Left forelimb (tissue), 1 donor: ENCODE data around the gene FRMPD2.
"Not testable (repeated sequence)": the region's sequence is repeated elsewhere in the genome, so short reads cannot be mapped to it uniquely, and the experiment has no call there.

ENCODE experiments used
- DNase-seq: peaks from one replicate; pipeline ENCODE4 v3.0.0-alpha.2; 2018; ENCODE audit warnings: low spot score

FRMPD2 gene

DNA sequence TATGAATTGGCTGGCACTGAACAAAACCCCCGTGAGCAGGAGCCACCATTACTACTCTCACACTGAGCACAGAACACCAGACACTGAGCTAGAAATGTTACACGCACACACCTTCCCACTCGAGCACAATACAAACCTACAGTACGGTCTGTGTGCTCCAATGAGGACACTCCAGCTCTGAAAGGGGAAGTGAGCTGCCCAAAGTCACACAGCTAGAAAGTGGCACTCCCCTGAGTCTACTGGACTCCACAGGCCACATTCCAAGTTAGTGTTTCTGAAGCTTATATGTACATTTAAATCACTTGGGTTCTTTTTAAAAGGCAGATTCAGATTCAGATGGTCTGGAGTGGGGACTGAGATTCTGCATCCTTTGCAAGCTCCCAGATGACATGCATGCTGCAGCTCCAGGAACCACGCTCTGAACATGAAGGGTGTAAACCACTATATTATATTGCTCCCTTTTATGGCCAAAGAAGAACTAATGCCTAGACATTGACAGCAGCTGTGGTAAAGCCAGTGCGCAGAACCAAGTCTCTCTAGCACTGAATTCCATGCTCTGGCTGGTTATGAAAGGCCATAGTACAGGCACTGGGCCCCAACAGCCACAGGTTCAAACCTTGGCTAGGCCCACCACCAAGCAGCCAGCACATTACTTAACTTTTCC, 77.1 kb downstream of the FRMPD2 start:
- no peak for DNase-seq

DNA sequence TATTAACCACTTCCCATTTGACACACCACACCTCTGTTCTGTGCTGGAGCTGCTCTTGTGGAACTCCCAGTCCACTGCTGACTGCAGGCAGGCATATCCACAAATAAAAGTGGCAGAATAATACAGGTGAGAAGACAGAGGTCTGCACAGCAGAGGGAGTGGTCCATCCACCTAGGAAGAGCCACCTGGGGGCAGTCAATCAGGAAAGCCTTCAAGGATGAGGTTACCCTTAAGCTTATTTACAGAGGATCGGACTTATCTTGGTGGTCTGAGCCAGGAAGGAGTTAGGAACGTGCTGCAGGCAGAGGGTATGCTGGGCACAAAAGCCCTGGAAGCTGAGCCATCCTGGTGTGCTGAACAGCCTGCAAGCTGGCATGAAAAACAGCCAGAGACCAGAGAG, 78.7 kb downstream of the FRMPD2 start:
- no peak for DNase-seq

DNA sequence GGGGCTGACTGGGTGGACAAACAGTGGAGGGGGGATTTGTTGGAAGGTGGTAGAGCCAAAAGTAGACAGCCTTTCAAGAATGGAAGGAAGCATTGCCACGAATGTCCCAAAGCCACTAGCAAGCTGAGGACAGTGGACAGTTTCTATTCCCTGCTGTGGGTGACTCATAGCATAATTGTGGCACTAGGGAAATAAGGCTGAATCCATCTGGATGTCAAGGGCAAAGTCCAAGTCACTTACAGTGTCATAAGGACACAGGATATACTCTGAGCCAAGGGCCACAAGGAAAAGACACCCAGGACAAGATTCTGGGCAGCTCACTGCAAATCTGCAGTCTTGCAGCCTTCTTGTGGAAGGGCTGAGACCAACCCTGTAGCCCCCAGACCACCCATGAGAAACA, 79.7 kb downstream of the FRMPD2 start:
- no peak for DNase-seq

GRCh38 chr10:48193556-48193955, 80.9 kb downstream of the FRMPD2 start:
- no peak for DNase-seq

- no peak for DNase-seq
Measured at GRCh38 chr10:48192881-48193450, 81.5 kb downstream of the FRMPD2 start.

DNA sequence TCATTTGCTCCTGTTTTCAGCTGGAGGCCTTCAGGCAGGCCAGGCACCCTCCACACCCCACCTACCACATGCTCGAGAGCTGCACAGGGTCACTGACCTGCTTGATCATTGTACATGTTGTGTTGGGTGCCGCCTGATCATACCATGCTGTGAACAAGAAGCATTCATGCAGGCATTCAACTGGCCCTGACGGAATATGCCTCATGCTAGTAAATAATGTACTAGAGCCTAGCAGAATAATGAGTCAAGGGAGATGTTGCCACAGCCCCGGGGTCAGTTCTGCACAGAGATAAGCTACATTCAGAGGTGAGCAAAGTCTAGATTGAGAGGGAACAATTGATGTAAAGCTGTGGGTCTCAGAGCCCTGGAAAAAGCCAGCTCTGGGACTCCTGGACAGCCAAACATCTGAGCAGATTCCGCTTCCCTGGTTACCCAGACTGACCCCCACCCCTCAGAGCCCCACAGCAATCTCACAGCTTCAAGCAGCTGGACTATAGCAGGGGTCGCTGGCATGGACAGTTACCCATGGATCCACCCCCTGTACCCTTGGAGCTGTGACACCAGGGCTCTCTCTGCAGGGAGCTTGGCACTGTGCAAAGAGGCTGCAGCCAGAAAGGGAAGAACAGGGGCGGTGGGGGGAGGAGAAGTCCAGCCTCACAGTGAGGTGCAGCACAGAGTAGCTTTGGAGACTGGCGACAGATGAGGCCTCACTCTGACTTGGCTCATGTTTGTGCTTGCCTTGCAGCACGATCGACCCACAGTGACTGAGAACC, 86.6 kb downstream of the FRMPD2 start:
- no peak for DNase-seq

DNA sequence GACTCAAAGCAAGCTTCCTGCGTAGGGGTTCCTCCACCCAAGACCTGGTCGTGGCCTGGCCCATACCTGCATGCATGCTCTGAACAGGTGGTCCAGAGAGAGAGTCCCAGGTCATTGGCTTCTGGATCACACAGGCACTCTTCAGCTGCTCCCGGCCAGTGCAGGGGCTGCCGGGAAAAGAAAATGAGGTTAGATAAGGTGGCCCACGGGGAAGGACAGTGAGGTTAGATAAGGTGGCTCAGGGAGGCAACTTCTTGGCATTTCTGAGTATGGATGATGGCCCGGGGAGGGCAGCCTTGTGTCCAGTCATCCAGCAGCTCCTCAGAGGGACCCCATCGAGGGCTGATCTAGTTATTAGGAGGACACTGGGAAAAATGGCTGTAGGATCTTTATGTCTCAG, 87.4 kb downstream of the FRMPD2 start:
- no peak for DNase-seq

DNA sequence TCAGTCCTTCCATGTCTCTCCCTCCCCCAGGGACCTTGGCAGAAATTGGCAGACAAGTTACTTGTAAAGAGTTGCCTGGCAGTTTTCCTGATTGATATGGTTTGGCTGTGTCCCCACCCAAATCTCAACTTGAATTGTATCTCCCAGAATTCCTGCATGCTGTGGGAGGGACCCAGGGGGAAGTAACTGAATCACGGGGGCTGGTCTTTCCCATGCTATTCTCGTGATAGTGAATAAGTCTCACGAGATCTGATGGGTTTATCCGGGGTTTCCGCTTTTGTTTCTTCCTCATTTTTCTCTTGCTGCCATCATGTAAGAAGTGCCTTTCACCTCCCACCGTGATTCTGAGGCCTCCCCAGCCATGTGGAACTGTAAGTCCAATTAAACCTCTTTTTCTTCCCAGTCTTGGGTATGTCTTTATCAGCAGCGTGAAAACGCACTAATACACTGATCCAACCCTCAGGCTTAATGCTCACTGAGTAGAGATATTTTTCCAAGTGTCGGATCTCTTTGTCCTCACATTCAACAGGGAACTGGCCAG, 88.2 kb downstream of the FRMPD2 start:
- not testable (repeated sequence) for DNase-seq

- no peak for DNase-seq
Measured at GRCh38 chr10:48184224-48184623, 90.3 kb downstream of the FRMPD2 start.

GRCh38 chr10:48172715-48173114, 101.8 kb downstream of the FRMPD2 start:
- DNase-seq: not testable (repeated sequence)

GRCh38 chr10:48160670-48161069, 113.8 kb downstream of the FRMPD2 start:
- not testable (repeated sequence) for DNase-seq

DNA sequence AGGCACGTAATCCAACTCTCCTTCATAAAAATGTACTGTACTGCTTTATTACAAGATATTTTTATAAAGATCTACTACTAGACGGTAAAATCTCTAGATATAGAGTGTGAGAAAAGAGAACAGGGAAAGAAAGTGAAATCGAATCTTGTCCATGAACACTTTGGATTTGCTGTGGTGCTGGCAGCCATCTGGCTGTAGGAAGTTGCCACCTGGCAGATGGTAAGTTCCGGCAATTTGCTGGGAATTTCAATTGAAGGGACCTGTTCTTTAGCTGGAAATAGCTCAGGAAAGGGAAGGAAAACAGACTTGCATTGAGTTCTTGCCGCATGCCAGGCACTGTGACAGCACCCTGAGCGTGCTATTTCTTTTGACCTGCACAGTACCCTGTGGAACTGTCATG, 114.3 kb downstream of the FRMPD2 start:
- DNase-seq: not testable (repeated sequence)

DNA sequence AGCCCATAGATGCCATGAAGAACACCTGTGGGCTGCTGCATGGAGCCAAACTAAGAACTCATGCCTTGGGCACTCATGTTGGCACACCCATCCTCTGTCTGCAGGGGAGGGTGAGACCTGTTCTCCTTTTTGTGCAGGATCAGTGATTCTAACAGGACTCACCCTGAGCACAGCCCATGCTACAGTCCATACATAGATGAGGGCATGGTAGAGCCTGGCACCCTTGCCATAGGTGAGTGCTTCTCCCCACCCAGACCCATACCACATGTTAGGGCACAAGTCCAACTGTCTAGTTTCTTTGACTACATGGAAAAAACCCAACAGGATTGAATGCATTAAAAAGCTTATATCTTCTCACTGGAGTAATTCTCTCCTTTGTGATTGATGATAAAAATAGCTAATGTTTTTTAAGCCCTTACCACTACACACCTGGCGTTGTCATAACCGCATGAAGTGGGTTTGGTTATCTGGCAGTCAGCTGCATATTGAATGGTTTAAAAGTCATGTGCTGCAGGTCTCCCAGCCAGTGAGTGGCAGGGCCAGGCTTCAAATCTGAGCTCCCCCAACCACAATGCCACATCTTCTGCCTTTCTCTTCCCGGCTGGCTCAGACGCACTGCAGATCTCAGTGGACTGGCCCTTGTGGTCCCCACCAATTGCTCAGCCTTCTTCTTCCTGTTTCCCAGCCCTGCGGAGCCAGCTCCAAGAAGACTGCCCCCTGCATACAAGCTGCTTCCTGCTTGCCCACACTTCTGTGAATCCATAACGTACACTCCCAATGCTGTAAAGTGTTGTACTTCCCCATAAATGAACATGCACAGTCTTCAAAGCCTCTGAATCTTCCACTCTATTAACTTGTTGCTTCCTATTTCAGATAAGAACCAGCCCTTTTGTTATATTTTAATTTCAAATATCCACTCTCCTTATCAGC, 120.0 kb downstream of the FRMPD2 start:
- DNase-seq: not testable (repeated sequence)

DNA sequence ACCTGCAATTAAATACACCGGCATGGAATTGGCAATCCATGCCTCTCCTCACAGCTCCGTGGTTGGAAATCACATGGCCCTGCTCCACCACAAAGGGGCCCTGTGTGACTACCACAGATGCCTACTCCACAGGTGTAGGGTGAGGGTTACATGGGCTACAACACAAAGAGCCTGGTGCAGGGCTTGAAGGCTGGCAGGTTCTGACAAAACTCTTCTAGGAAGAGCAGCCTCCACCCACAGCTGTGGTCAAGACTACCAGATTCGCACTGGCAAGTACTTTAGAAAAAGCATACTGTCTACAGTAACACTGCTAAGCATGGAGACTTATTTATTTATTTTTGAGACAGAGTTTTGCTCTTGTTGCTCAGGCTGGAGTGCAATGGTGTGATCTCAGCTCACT, 126.9 kb downstream of the FRMPD2 start:
- DNase-seq: not testable (repeated sequence)

- not testable (repeated sequence) for DNase-seq
Measured at GRCh38 chr10:48143721-48144642, 130.5 kb downstream of the FRMPD2 start.

GRCh38 chr10:48140949-48141348, 133.5 kb downstream of the FRMPD2 start:
- not testable (repeated sequence) for DNase-seq

GRCh38 chr10:48139953-48140850, 134.3 kb downstream of the FRMPD2 start:
- DNase-seq: not testable (repeated sequence)

DNA sequence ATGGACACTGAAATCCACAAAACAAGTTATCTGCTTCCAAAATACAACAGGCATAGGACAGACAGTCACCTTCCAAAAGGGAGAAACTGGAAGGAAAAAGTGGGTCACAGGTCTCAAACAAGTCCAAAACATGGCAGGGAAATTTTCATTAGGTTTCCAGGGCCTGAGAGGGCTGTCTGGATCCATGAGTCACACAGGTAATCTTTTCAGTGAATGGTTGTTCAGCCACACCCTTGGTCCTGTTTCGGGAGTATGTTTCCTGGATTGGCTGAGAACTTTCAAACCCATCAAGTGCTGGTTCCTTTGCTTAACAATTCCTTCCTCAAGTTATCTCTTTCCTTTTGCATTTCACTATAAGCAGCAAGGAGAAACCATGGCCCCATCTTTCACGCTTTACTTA, 145.5 kb downstream of the FRMPD2 start:
- not testable (repeated sequence) for DNase-seq

DNA sequence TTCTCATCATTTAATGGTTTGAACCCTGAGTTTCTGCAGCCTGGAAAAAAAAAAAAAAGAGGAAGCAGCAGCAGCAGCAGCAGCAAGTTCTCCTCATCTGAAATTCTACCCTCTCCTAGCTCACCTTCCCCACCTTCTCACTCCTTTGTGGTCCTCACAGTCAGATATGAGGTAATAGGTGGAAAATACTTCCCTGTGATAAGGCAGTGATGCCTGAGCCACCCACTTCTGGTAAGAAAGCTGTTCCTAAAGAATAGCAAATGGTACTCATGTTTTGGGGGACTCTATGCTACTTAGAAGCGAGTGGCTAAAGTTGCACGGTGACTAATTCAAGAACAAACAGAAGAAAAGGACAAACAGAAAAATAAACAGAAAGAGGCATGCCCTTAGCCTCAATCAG, 148.2 kb downstream of the FRMPD2 start:
- not testable (repeated sequence) for DNase-seq

DNA sequence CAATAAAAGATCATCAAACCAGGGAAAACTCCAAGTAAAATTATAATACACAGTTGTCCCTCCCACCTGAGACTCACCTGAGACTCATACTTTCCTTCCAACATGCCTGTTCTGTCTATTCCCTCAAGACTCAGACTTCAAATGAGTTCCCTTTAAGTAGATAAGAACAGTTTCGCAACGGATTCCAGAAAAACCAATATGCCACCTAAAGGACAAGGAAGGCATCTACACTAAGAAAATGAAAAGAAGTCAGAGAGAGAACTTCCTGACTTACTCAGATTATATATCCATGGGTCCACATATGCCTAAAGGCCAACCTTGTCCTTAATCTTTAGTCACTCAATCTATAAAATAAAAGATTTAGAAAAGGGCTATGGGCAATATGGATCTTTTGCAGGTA, 148.9 kb downstream of the FRMPD2 start:
- DNase-seq: not testable (repeated sequence)
